H9 (cell line): ENCODE data around the gene TFF2. TPM values are rescaled to one million over a fixed set of nuclear protein-coding genes. Genes with fewer than 3 reads are reported as not detected.

Experiments
- DNase-seq: peaks from one replicate; pipeline ENCODE4 v3.0.0-alpha.2; 2017
- H2AFZ ChIP-seq: one replicate; pipeline ENCODE4 v1.6.1; 2013; ENCODE audit warnings: mild to moderate bottlenecking, low read length, control low read depth, moderate library complexity
- H2AK5ac ChIP-seq: 2 replicates; pipeline ENCODE4 v1.6.1; 2013; ENCODE audit warnings: low read length, control low read depth, mixed read lengths; ENCODE audit not compliant: insufficient read length
- H2BK120ac ChIP-seq: one replicate; pipeline ENCODE4 v1.6.1; 2013; ENCODE audit warnings: low read depth, mild to moderate bottlenecking, low read length, control low read depth, inconsistent platforms; ENCODE audit not compliant: poor library complexity, severe bottlenecking
- H2BK12ac ChIP-seq: 2 replicates; pipeline ENCODE4 v1.6.1; 2013; ENCODE audit warnings: low read length, control low read depth, mixed read lengths, low read depth; ENCODE audit not compliant: insufficient read length
- H2BK15ac ChIP-seq: 2 replicates; pipeline ENCODE4 v1.6.1; 2013; ENCODE audit warnings: low read depth, low read length, control low read depth
- H2BK20ac ChIP-seq: one replicate; pipeline ENCODE4 v1.6.1; 2013; ENCODE audit warnings: low read depth, mild to moderate bottlenecking, low read length, control low read depth, inconsistent platforms; ENCODE audit not compliant: poor library complexity, severe bottlenecking
- H2BK5ac ChIP-seq: 2 replicates; pipeline ENCODE4 v1.6.1; 2013; ENCODE audit warnings: low read length, control low read depth, mixed read lengths; ENCODE audit not compliant: insufficient read length
- H3K14ac ChIP-seq: 2 replicates; pipeline ENCODE4 v1.6.1; 2013; ENCODE audit warnings: low read length, control low read depth; ENCODE audit not compliant: insufficient read depth
- H3K18ac ChIP-seq: 2 replicates; pipeline ENCODE4 v1.6.1; 2013; ENCODE audit warnings: low read depth, mild to moderate bottlenecking, mixed read lengths, low read length, control low read depth; ENCODE audit not compliant: insufficient read length
- H3K23ac ChIP-seq: 2 replicates; pipeline ENCODE4 v1.6.1; 2013; ENCODE audit warnings: low read length, control low read depth, mixed read lengths, low read depth; ENCODE audit not compliant: insufficient read length
- H3K23me2 ChIP-seq: 2 replicates; pipeline ENCODE4 v1.6.1; 2013; ENCODE audit warnings: low read depth, mild to moderate bottlenecking, mixed read lengths, low read length, control low read depth; ENCODE audit not compliant: insufficient read length, poor library complexity, severe bottlenecking
- H3K27ac ChIP-seq: 2 replicates; pipeline ENCODE4 v1.5.1; 2013; ENCODE audit warnings: low read length, control low read depth, mixed read lengths, low read depth; ENCODE audit not compliant: insufficient read length
- H3K27me3 ChIP-seq: 2 replicates; pipeline ENCODE4 v1.6.1; 2013; ENCODE audit warnings: low read length, control low read depth, inconsistent platforms; ENCODE audit not compliant: insufficient read depth
- H3K4ac ChIP-seq: 2 replicates; pipeline ENCODE4 v1.6.1; 2013; ENCODE audit warnings: low read depth, mild to moderate bottlenecking, control low read depth, inconsistent platforms, low read length, moderate library complexity
- H3K4me1 ChIP-seq: 2 replicates; pipeline ENCODE4 v1.6.1; 2013; ENCODE audit warnings: low read length, control low read depth, inconsistent platforms; ENCODE audit not compliant: insufficient read depth
- H3K4me2 ChIP-seq: 2 replicates; pipeline ENCODE4 v1.6.1; 2013; ENCODE audit warnings: low read length, control low read depth, mixed read lengths; ENCODE audit not compliant: insufficient read length, insufficient read depth
- H3K56ac ChIP-seq: 2 replicates; pipeline ENCODE4 v1.6.1; 2013; ENCODE audit warnings: low read depth, mild to moderate bottlenecking, mixed read lengths, low read length, control low read depth; ENCODE audit not compliant: insufficient read length
- H3K79me1 ChIP-seq: 2 replicates; pipeline ENCODE4 v1.6.1; 2013; ENCODE audit warnings: low read depth, mild to moderate bottlenecking, moderate library complexity, low read length, control low read depth, inconsistent platforms; ENCODE audit not compliant: insufficient read depth, poor library complexity, severe bottlenecking
- H3K79me2 ChIP-seq: 2 replicates; pipeline ENCODE4 v1.6.1; 2013; ENCODE audit warnings: low read length, control low read depth, inconsistent platforms; ENCODE audit not compliant: insufficient read depth
- H3K9ac ChIP-seq: 2 replicates; pipeline ENCODE4 v1.6.1; 2013; ENCODE audit warnings: low read length, control low read depth, mixed read lengths; ENCODE audit not compliant: insufficient read length; ENCODE audit errors: extremely low read depth
- H3K9me3 ChIP-seq: one replicate; pipeline ENCODE4 v1.6.1; 2013; ENCODE audit warnings: low read depth, low read length, inconsistent platforms; ENCODE audit not compliant: control insufficient read depth
- H3T11ph ChIP-seq: one replicate; pipeline ENCODE4 v1.6.1; 2013; ENCODE audit warnings: mild to moderate bottlenecking, low read length, control low read depth, inconsistent platforms
- H4K20me1 ChIP-seq: one replicate; pipeline ENCODE4 v1.6.1; 2013; ENCODE audit not compliant: control insufficient read depth, insufficient read length, insufficient read depth
- H4K5ac ChIP-seq: 2 replicates; pipeline ENCODE4 v1.6.1; 2013; ENCODE audit warnings: low read depth, mild to moderate bottlenecking, mixed read lengths, low read length, control low read depth; ENCODE audit not compliant: insufficient read length
- H4K8ac ChIP-seq: replicated peaks from 2 replicates; pipeline ENCODE4 v1.6.1; 2013; ENCODE audit warnings: low read length, control low read depth, mixed read lengths, low read depth; ENCODE audit not compliant: insufficient read length
- H4K91ac ChIP-seq: 2 replicates; pipeline ENCODE4 v1.6.1; 2013; ENCODE audit warnings: low read depth, mild to moderate bottlenecking, moderate library complexity, mixed read lengths, low read length, control low read depth; ENCODE audit not compliant: insufficient read length
- H3K27ac Mint-ChIP-seq, 3 experiments: 2 replicates in 2 of 3; 3 replicates in 1 of 3; pipeline ENCODE4 v1.8.0; 2020 to 2021; ENCODE audit warnings: mixed read lengths in 3 of 3, mild to moderate bottlenecking in 1 of 3, moderate library complexity in 1 of 3
- H3K27me3 Mint-ChIP-seq: 2 replicates; pipeline ENCODE4 v1.8.0; 2021; ENCODE audit warnings: low read depth, mild to moderate bottlenecking, moderate library complexity, mixed read lengths
- H3K36me3 Mint-ChIP-seq, 3 experiments: 2 replicates in 2 of 3; 3 replicates in 1 of 3; pipeline ENCODE4 v1.8.0; 2020 to 2021; ENCODE audit warnings: low read depth in 3 of 3, mixed read lengths in 3 of 3; ENCODE audit not compliant: insufficient read depth in 1 of 3
- H3K4me1 Mint-ChIP-seq, 2 experiments: 2 replicates each; pipeline ENCODE4 v1.8.0; 2020; ENCODE audit warnings: mixed read lengths in 2 of 2
- H3K4me3 Mint-ChIP-seq, 2 experiments: 2 replicates in 1 of 2; 3 replicates in 1 of 2; pipeline ENCODE4 v1.8.0; 2020 to 2021; ENCODE audit warnings: mild to moderate bottlenecking in 2 of 2, mixed read lengths in 2 of 2, moderate library complexity in 1 of 2
- H3K9me3 Mint-ChIP-seq, 2 experiments: 2 replicates in 1 of 2; 3 replicates in 1 of 2; pipeline ENCODE4 v1.8.0; 2020; ENCODE audit warnings: mild to moderate bottlenecking in 2 of 2, mixed read lengths in 2 of 2, moderate library complexity in 1 of 2
- WGBS: extraction: QIAGEN DNeasy Blood & Tissue Kit; methylation state at CpG from one replicate; pipeline ENCODE4 v1.1.7; 2013; ENCODE audit warnings: missing lambda C conversion rate, low lambda C conversion rate, mixed read lengths; ENCODE audit not compliant: insufficient read length; ENCODE audit errors: extremely low coverage; 5-methylcytosine and 5-hydroxymethylcytosine counted together
- total RNA-seq: library from RNA; stranded (reverse); gene quantifications from 2 replicates; pipeline ENCODE4 v1.2.1, GENCODE V29; 2021
- TF ChIP-seq, protein P1 (sequence below): fragments of 200-600 bp; sonication (generic); conservative IDR thresholded peaks from 3 replicates; pipeline ENCODE4 v1.8.0; 2021; ENCODE audit warnings: antibody characterized with exemption, mild to moderate bottlenecking

TFF2 gene
- total RNA-seq, 1 experiment from 2014 or later, result not detected

- no peak overlapping the region for H3K23ac ChIP-seq
- H4K20me1 ChIP-seq, result peaks cover 2% of the 10 kb centered on the region
- no peaks in the 10 kb centered on the region for H3K79me1 ChIP-seq
- peaks cover 6% of the 10 kb centered on the region; the same call in 1 of the 2 replicates for H3K4me1 ChIP-seq
- H3K23me2 ChIP-seq, result no peaks in the 10 kb centered on the region
- Mint-ChIP-seq H3K4me3 (peak overlapping the region in 1 of 2 experiments; percentile 40; a peak in 2 of 5 replicates), H3K9me3 (peaks cover 0 to 7% of the 10 kb centered on the region in 2 experiments; a peak in 1 of 5 replicates), H3K27ac (peak overlapping the region; percentile 57 to 89 (median 76); a peak in 5 of 7 replicates), H3K27me3 (peaks cover 25% of the 10 kb centered on the region), H3K4me1 (peaks cover 38 to 40% of the 10 kb centered on the region in 2 experiments), H3K36me3 (peaks cover 0 to 2% (median 0%) of the 10 kb centered on the region in 3 experiments; a peak in 2 of 7 replicates)
- peak; percentile 46 for DNase-seq
- no peak overlapping the region for H3K4ac ChIP-seq
- WGBS, result no CpG with 5 or more reads among the region's 6 CpGs
- no peak overlapping the region for H4K5ac ChIP-seq
- H3K9ac ChIP-seq, result no peak overlapping the region
- peak overlapping the region; percentile 41; the same call in 1 of the 2 replicates for H3K14ac ChIP-seq
- no peak overlapping the region for H2BK120ac ChIP-seq
- H3K18ac ChIP-seq, result peak overlapping the region; percentile 10
- no peak overlapping the region for H2AFZ ChIP-seq
- no peak overlapping the region for H2BK15ac ChIP-seq
- H2AK5ac ChIP-seq, result no peak overlapping the region
- TF ChIP-seq, protein P1, sequence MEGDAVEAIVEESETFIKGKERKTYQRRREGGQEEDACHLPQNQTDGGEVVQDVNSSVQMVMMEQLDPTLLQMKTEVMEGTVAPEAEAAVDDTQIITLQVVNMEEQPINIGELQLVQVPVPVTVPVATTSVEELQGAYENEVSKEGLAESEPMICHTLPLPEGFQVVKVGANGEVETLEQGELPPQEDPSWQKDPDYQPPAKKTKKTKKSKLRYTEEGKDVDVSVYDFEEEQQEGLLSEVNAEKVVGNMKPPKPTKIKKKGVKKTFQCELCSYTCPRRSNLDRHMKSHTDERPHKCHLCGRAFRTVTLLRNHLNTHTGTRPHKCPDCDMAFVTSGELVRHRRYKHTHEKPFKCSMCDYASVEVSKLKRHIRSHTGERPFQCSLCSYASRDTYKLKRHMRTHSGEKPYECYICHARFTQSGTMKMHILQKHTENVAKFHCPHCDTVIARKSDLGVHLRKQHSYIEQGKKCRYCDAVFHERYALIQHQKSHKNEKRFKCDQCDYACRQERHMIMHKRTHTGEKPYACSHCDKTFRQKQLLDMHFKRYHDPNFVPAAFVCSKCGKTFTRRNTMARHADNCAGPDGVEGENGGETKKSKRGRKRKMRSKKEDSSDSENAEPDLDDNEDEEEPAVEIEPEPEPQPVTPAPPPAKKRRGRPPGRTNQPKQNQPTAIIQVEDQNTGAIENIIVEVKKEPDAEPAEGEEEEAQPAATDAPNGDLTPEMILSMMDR, result no peak
- H3T11ph ChIP-seq, result no peak overlapping the region
- H3K9me3 ChIP-seq, result no peaks in the 10 kb centered on the region
- H3K56ac ChIP-seq, result no peak overlapping the region
- peak overlapping the region; percentile 82 for H2BK12ac ChIP-seq
- H4K8ac ChIP-seq, result no peak overlapping the region
- no peak overlapping the region for H3K27ac ChIP-seq
- no peak overlapping the region for H2BK5ac ChIP-seq
- H3K79me2 ChIP-seq, result no peaks in the 10 kb centered on the region
- H4K91ac ChIP-seq, result no peak overlapping the region
- H3K4me2 ChIP-seq, result peak overlapping the region; percentile 8
- H3K27me3 ChIP-seq, result no peaks in the 10 kb centered on the region
- no peak overlapping the region for H2BK20ac ChIP-seq
Observed at GRCh38 chr21:42389449-42389835, 38.6 kb upstream of the TFF2 start.
